Stimulated activated naive B cell treated with anti-CD40 and anti-IgM and Interleukin-4, amounts not matched to agents 10 μg/mL and 1 μg/mL and 100 μg/mL, for 72 hours (primary cell): Measurements from ENCODE around the gene NUDC.
"Not testable (repeated sequence)": the region's sequence is repeated elsewhere in the genome, so short reads cannot be mapped to it uniquely, and the experiment has no call there.

Source experiments
- ATAC-seq, 2 donors: fragments of 150-1000 bp; cut with Tn5 transposase; replicated peaks; 2 replicates each; pipeline ENCODE4 v1.10.0; 2021; ENCODE audit warnings: moderate library complexity in 1 of 2
- DNase-seq: peaks from one replicate; pipeline ENCODE4 v3.0.0; 2021
- H3K27ac Mint-ChIP-seq: one replicate; pipeline ENCODE4 v1.8.0; 2022; ENCODE audit warnings: mild to moderate bottlenecking, mixed read lengths
- H3K27me3 Mint-ChIP-seq, 2 donors: one replicate each; pipeline ENCODE4 v1.8.0; 2022; ENCODE audit warnings: mixed read lengths in 2 of 2
- H3K36me3 Mint-ChIP-seq, 2 donors: one replicate each; pipeline ENCODE4 v1.8.0; 2022; ENCODE audit warnings: mixed read lengths in 2 of 2, mild to moderate bottlenecking in 1 of 2
- H3K4me1 Mint-ChIP-seq, 2 donors: one replicate each; pipeline ENCODE4 v1.8.0; 2022; ENCODE audit warnings: mixed read lengths in 2 of 2, mild to moderate bottlenecking in 1 of 2
- H3K4me3 Mint-ChIP-seq, 2 donors: one replicate each; pipeline ENCODE4 v1.8.0; 2022; ENCODE audit warnings: mild to moderate bottlenecking in 2 of 2, mixed read lengths in 2 of 2, moderate library complexity in 1 of 2
- H3K9me3 Mint-ChIP-seq, 2 donors: one replicate each; pipeline ENCODE4 v1.8.0; 2022; ENCODE audit warnings: mixed read lengths in 2 of 2, mild to moderate bottlenecking in 1 of 2

NUDC gene

DNA sequence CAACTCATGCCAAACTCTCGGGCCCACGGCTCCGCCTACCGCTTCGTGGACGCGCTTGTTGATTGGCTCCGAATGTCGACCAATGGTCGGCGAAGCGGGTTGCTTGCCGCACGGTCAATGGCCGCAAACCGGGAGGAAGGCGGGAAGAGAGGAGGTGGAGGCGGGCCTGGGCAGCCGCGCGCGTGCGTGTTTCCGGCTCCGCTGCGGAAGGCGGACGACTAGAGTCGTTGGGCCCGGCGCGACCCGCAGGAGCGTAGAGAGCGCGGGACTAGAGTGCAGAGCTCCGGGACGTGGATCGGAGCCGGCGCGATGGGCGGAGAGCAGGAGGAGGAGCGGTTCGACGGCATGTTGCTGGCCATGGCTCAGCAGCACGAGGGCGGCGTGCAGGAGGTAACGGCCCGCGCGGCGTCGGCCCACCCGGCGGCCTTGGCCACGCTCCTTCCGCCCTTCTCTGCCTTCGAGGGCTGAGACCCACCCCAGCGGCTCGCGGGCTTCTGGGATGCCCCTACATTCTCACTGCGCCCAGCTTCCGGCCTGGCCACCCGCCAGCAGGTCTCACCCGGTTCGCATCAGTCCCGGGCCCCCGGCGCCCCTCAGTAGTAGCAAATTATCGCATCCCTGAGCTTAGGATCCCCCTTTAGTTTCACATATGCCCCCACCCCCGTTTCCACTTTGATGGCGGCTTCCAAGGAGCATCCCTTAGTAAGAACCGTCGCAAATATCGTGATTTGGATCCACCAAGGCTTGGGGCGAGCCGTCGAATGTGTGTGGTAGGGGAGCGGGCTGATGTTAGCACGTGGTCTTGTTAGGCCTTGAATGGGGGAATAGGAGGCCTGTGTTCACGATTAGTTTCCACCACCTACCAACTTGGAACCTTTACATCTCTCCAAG lies at the start of gene NUDC:
NUDC (plus strand) TSS at position 204 of the 891 bp plus-strand sequence; CDS start at position 310, 106 bp downstream.
- H3K27me3 Mint-ChIP-seq, result no peaks in the 10 kb centered on the region
- no peaks in the 10 kb centered on the region for H3K9me3 Mint-ChIP-seq
- H3K4me3 Mint-ChIP-seq, result peak within 1 kb of the TSS; percentile 96 to 100
- H3K36me3 Mint-ChIP-seq, result peaks cover 13 to 19% of the 10 kb centered on the region in 2 donors
- DNase-seq (peak; percentile 96), ATAC-seq (peak; percentile 93 to 96)
- H3K4me1 Mint-ChIP-seq, result peaks cover 12 to 46% of the 10 kb centered on the region in 2 donors
- H3K27ac Mint-ChIP-seq, result peak within 1 kb of the TSS; percentile 99

DNA sequence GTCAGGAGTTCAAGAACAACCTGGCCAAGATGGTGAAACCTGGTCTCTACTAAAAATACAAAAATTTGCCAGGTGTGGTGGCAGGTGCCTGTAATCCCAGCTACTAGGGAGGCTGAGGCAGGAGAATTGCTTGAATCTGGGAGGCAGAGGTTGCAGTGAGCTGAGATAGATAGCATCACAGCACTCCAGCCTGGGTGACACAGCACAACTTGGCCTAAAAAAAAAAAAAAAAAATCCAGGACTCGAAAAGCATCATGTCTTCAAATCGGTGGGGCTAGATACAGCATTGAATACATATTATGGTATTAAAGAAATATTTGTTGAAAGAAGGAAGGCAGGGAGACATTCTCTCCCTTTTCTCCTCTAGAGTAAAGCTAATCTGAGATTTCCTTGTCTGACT lies 48.4 kb upstream of the NUDC start:
- not testable (repeated sequence) for H3K9me3 Mint-ChIP-seq

DNA sequence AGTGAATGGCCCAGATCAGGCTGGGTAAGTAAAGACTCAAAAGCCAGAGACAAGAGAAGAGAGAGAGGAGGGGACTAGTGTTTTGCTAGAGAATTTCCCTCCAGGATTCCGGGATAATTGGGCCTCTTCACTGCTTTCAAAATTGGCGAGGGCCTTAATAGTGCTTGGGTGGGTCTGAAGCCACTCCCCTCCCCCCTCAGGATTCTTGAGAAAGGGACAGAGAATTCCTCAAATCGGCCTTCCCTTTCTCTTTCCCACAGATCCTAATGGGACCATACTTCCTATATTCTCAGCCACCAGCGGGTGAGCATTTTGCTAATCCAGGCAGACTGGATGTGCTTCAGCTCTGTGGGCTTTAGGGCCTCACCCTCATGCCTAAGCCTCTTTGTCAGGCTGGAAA lies 46.6 kb upstream of the NUDC start:
- Mint-ChIP-seq H3K9me3 (no peaks in the 10 kb centered on the region), H3K4me1 (peaks cover 0 to 2% of the 10 kb centered on the region in 2 donors), H3K4me3 (no peak overlapping the region), H3K27me3 (no peaks in the 10 kb centered on the region), H3K36me3 (peaks cover 10 to 29% of the 10 kb centered on the region in 2 donors), H3K27ac (no peak overlapping the region)
- no peak for DNase-seq
- ATAC-seq, result no peak

More for the DNA sequence above, 48.4 kb upstream of the NUDC start:
- H3K36me3 Mint-ChIP-seq, result peaks cover 3 to 24% of the 10 kb centered on the region in 2 donors
- not testable (repeated sequence) for H3K4me1 Mint-ChIP-seq, H3K27me3 Mint-ChIP-seq, H3K4me3 Mint-ChIP-seq, ATAC-seq, H3K27ac Mint-ChIP-seq, DNase-seq

DNA sequence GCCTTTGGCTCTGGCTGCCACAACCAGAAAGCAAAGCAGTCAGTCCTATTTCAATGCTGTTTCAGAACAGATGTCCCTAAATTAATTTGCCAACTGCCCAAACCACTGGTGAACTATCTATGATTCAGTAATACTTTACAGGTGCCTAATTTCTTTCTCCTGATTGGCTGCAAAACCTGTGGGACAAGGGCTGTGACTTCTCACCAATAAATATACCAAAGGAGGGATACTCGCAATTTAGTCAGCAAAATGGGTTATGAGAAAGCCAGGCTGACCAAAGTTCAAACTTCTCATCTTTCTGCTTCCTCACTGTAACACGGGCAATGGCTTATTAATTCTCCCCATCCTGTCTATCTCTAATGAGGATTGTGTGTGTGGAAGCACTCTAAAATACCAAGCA lies 44.2 kb upstream of the NUDC start:
- Mint-ChIP-seq H3K4me3 (no peak overlapping the region), H3K36me3 (peaks cover 12 to 32% of the 10 kb centered on the region in 2 donors), H3K27ac (no peak overlapping the region), H3K9me3 (no peaks in the 10 kb centered on the region), H3K4me1 (peaks cover 0 to 2% of the 10 kb centered on the region in 2 donors), H3K27me3 (no peaks in the 10 kb centered on the region)
- ATAC-seq (no peak), DNase-seq (no peak)

DNA sequence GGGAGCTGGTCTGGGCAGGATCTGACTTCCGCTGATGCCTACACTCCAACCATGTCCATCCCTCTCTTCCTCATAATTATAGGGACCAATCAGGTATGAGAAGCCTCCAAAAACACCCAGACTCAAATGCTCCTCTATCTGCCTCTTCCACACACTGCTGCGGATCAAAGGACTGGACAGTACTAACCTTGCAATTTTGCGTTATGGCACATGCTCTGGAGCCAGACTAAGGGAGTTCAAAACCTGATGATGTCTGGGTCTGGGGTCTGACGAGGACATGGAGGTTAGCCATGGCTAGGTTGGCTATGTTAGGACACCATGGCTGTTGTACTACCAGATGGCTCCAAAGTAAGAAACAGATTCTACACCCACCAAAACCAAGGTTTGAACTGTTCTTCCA lies 41.8 kb upstream of the NUDC start:
- Mint-ChIP-seq H3K36me3 (peaks cover 33 to 51% of the 10 kb centered on the region in 2 donors), H3K4me3 (no peak overlapping the region)

DNA sequence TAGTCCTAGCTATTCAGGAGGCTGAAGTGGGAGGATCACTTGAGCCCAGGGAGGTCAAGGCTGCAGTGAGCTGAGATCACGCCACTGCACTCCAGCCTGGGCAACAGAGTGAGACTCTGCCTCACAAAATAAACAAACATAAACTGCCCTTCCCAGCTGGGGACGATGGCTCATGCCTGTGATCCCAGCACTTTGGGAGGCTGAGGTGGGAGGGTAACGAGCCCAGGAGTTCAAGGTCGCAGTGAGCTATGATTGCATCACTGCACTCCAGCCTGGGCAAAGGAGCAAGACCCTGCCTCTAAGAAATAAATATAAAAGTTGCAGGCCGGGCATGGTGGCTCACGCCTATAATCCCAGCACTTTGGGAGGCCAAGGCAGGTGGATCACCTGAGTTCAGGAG lies 39.9 kb upstream of the NUDC start:
- H3K27me3 Mint-ChIP-seq, H3K9me3 Mint-ChIP-seq, H3K4me3 Mint-ChIP-seq, DNase-seq, H3K27ac Mint-ChIP-seq, ATAC-seq: not testable (repeated sequence)
- Mint-ChIP-seq H3K36me3 (peaks cover 38 to 50% of the 10 kb centered on the region in 2 donors), H3K4me1 (peaks cover 10 to 11% of the 10 kb centered on the region in 2 donors)

More for the DNA sequence above, 41.8 kb upstream of the NUDC start:
- Mint-ChIP-seq H3K27me3 (no peaks in the 10 kb centered on the region), H3K27ac (no peak overlapping the region), H3K9me3 (no peaks in the 10 kb centered on the region), H3K4me1 (peaks cover 5 to 7% of the 10 kb centered on the region in 2 donors)
- no peak for DNase-seq
- ATAC-seq, result no peak

DNA sequence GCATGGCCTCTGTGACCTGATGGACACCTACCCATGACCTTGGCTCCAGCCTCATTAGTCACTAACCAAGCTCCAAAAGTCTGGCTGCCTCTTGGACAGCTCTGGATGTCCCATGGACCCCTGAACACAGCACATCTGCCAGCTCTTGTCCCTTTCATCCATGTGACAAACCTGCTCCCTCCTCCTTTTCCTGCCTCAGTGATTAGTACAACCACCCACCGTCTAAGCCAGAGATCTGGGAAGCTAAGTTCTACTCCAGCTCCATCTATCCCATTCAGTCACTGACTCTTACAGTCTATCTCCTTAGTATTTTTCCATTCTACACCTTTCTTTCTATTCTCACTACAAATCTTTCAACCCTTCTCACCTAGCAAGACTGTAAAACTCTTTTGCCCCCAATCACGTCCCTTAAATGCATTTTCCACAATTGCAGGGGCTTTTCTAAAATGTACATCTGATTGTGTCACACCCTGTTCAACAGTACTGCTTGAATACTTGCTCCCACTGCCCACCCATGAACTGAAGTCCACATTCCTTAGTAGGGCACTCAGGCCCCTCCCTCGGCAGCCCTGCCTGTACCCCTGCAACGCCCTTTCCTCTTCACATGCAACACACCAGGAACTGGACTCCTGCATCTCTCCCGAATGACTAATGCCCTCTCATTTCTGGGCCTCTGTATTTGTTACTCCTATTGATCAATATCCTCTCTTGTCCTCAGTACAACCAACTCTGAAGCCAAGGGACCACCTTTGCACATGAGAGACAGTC lies 38.7 kb upstream of the NUDC start:
- Mint-ChIP-seq H3K27me3 (no peaks in the 10 kb centered on the region), H3K27ac (no peak overlapping the region), H3K4me1 (peaks cover 13 to 17% of the 10 kb centered on the region in 2 donors), H3K4me3 (no peak overlapping the region), H3K9me3 (no peaks in the 10 kb centered on the region), H3K36me3 (peaks cover 38 to 49% of the 10 kb centered on the region in 2 donors)
- DNase-seq (no peak), ATAC-seq (no peak)

DNA sequence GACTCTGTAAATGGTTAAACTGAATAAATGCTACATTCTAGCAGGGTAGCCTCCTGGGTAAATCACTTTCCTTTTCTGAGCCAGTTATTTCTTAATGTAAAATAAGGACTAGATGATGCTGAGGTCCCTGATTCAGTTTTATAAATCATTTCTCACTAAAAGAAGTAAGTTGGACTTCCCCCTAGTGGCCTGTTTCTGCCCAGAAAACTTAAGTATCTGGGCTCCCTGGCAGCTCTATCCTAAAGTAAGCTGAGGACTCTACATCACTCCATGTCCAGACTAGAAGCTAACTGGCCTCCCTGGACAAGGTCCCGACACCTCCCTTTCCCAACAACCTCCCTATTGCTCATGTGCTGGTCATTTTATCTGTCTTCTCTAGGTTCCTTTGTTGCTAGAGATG lies 34.4 kb upstream of the NUDC start:
- ATAC-seq (no peak), DNase-seq (no peak)
- peaks cover 29 to 51% of the 10 kb centered on the region in 2 donors for H3K4me1 Mint-ChIP-seq
- H3K27ac Mint-ChIP-seq, result no peak overlapping the region
- no peaks in the 10 kb centered on the region for H3K27me3 Mint-ChIP-seq
- no peaks in the 10 kb centered on the region for H3K9me3 Mint-ChIP-seq
- peak overlapping the region in 1 of 2 donors; percentile 44 for H3K4me3 Mint-ChIP-seq
- peaks cover 52 to 61% of the 10 kb centered on the region in 2 donors for H3K36me3 Mint-ChIP-seq

DNA sequence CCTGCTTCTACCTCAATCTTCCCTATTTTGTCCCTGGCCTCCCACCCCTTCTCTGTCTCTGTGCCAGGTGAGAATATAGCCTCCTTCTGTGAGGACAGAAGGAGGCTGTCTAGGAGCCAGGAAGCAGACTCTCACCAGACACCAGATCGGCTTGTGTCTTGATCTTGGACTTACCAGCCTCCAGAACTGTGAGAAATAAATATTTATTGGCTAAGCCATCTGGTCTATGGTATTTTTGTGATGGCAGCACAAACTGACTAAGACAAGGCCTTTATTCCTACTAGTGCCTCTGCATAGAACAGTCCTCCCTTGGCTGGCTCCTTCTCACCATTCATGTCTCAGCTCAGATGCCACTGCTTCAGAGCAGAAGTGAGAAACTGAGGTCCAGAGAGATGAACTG lies 33.3 kb upstream of the NUDC start:
- Mint-ChIP-seq H3K4me3 (peak overlapping the region; percentile 97 to 98), H3K36me3 (peaks cover 53 to 61% of the 10 kb centered on the region in 2 donors), H3K27me3 (no peaks in the 10 kb centered on the region), H3K4me1 (peaks cover 25 to 51% of the 10 kb centered on the region in 2 donors), H3K27ac (peak overlapping the region; percentile 97), H3K9me3 (no peaks in the 10 kb centered on the region)
- DNase-seq (no peak), ATAC-seq (no peak)

DNA sequence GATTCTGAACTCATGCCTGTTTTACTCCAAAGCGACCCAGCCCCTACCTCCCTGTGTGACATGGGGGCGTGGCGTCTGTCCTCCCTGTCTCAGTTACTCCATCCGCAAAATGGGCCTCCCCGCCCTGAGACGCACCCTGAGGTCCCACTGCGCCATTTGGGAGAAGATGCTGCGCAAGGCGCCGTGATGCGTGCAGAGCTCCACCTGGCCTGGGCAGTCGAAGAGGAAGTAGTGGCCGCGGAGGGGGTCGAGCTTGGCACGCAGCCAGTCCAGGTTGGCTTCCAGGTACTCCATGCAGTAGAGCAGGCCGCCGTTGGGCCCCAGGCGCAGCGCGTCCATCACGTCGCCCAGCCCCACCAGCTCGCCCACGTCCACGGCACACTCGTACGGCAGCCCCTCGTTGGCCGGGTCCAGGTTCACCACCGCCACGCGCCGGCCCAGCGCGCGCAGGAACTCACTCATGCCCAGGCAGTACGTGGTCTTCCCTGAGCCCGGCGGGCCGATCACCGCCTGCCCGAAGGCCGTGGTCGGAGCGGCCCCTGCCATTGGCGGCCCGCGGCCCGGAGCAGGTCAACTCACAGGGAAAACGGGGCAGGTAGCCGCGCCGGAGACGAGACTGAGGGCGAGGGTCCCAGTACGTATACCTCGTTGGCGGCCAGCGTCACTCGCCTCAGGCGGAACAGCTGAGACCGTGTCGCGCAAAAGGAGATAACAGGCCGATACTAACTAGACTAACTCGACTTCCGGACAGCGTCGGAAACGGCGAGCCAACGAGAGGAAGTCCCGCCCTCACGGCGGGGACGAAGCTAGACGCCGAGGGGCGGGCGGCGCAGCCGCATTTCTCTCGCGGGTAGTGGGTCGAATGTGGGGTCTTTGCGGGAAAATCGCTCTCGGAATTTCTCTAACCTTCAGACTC lies 31.7 kb upstream of the NUDC start, which contains the start of gene GPN2:
GPN2 (minus strand) TSS at position 733 of the 916 bp plus-strand sequence; CDS start at position 546, 187 bp downstream.
- ATAC-seq (peak; percentile 97 to 98), DNase-seq (peak; percentile 71)
- Mint-ChIP-seq H3K36me3 (peaks cover 49 to 60% of the 10 kb centered on the region in 2 donors), H3K4me3 (peak within 1 kb of the TSS; percentile 97 to 98), H3K27ac (peak within 1 kb of the TSS; percentile 97), H3K27me3 (no peaks in the 10 kb centered on the region), H3K4me1 (peaks cover 29 to 46% of the 10 kb centered on the region in 2 donors), H3K9me3 (no peaks in the 10 kb centered on the region)

DNA sequence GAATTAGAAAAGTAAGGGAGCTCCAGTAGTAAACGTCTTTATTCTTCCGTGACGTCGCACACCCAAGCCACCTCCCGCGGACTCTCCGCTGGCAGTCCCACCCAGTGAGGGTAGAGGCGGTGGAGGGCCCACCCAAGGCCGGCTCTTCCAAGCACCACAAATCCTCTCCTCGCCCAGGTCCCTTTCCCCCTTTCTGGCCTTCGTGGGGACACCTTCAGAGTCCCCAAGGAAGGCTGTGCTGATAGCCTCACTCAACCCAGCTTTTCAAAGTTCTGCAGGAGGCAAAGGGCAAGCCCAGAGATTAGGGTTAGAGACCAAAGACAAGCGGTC lies 31.1 kb upstream of the NUDC start:
- peak overlapping the region; percentile 97 for H3K27ac Mint-ChIP-seq
- ATAC-seq, result peak; percentile 45 to 51
- H3K4me1 Mint-ChIP-seq, result peaks cover 25 to 41% of the 10 kb centered on the region in 2 donors
- peaks cover 45 to 59% of the 10 kb centered on the region in 2 donors for H3K36me3 Mint-ChIP-seq
- H3K27me3 Mint-ChIP-seq, result no peaks in the 10 kb centered on the region
- no peaks in the 10 kb centered on the region for H3K9me3 Mint-ChIP-seq
- DNase-seq, result no peak
- H3K4me3 Mint-ChIP-seq, result peak overlapping the region; percentile 97 to 98

DNA sequence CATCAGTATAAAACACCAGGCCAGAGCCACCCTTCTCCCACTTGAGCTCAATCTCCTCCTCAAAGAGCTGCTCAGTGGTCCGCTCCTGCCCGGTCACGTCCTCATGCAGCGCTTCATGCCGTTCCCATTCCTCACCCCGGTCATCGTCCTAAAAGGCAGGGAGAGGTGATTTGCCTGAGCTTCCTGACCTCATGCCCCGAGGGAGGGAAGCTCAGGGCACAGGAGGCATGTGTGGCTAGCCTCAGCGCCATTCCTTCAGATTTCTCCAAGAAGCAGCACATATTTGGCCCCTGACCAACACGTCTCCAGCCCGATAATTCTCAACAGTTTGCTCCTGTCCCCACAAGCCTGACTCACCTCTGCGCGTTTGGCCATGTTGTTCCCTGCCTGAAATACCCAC lies 27.3 kb upstream of the NUDC start:
- no peak for ATAC-seq
- no peak for DNase-seq
- Mint-ChIP-seq H3K4me1 (peaks cover 22 to 33% of the 10 kb centered on the region in 2 donors), H3K27ac (peak overlapping the region; percentile 11), H3K27me3 (no peaks in the 10 kb centered on the region), H3K4me3 (no peak overlapping the region), H3K9me3 (no peaks in the 10 kb centered on the region), H3K36me3 (peaks cover 42 to 48% of the 10 kb centered on the region in 2 donors)

DNA sequence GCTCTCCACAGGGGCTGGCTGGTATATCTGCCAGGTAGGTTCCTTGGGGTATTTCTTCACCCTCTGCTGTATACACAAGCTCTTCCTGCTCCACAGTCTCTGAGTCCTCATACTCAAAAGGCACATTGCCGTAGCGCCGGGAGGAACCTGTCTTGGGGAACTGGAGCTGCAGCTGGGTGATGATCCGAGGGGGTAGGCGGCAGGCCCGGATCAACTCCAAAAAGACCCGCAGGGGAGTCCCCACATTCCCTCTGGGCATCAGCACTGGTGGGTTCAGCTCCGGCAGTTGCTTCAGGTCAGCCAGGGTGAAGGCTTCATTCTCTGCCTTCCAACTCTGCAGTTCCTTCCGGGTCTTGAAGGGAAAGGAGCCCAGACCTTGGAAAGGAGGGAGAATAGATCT lies 24.2 kb upstream of the NUDC start:
- peaks cover 26 to 30% of the 10 kb centered on the region in 2 donors for H3K4me1 Mint-ChIP-seq
- H3K9me3 Mint-ChIP-seq, result no peaks in the 10 kb centered on the region
- H3K27me3 Mint-ChIP-seq, result no peaks in the 10 kb centered on the region
- peaks cover 28 to 42% of the 10 kb centered on the region in 2 donors for H3K36me3 Mint-ChIP-seq
- DNase-seq, result no peak
- H3K4me3 Mint-ChIP-seq, result no peak overlapping the region
- no peak for ATAC-seq
- peak overlapping the region; percentile 48 for H3K27ac Mint-ChIP-seq
